A549 (cell line): Measurements from ENCODE around the gene NHEJ1.

Experiments
- MYC ChIP-seq: IDR thresholded peaks from 2 replicates; pipeline ENCODE4 v1.6.1; 2012; ENCODE audit warnings: mild to moderate bottlenecking, inconsistent platforms, low read length, improper control_type of control experiment, borderline replicate concordance
- TF ChIP-seq, protein P1 (sequence below): fragments of >200 bp; sonication (Bioruptor Twin); formaldehyde crosslinking; IDR thresholded peaks from 3 replicates; pipeline ENCODE4 v1.5.1; 2016

DNA sequence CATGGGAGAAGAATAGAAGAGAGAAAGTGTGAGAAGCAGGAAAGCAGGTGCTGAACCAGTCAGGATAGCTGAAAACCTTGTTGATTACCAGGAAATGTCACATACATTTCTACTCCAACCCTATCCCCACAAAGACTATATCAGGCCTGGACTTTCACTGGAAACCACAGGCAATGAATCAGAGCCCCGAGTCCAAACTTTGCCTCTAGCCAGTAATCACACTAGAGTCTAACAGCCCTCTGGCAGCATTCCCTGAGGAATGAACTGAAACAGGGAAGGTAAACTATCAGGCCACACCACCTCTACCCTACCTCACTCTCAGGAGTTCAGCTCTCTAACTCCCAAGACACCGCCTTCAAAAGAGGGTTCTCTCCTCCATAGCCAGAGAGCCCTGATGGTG lies 81.2 kb downstream of the NHEJ1 start:
- TF ChIP-seq, protein P1, sequence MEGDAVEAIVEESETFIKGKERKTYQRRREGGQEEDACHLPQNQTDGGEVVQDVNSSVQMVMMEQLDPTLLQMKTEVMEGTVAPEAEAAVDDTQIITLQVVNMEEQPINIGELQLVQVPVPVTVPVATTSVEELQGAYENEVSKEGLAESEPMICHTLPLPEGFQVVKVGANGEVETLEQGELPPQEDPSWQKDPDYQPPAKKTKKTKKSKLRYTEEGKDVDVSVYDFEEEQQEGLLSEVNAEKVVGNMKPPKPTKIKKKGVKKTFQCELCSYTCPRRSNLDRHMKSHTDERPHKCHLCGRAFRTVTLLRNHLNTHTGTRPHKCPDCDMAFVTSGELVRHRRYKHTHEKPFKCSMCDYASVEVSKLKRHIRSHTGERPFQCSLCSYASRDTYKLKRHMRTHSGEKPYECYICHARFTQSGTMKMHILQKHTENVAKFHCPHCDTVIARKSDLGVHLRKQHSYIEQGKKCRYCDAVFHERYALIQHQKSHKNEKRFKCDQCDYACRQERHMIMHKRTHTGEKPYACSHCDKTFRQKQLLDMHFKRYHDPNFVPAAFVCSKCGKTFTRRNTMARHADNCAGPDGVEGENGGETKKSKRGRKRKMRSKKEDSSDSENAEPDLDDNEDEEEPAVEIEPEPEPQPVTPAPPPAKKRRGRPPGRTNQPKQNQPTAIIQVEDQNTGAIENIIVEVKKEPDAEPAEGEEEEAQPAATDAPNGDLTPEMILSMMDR = no peak
- TF ChIP-seq MYC = no peak
